H9 (cell line): Measurements from ENCODE around the gene PDE6D. TPM values are rescaled to one million over a fixed set of nuclear protein-coding genes. Genes with fewer than 3 reads are reported as not detected.
A peak's percentile ranks its signal among the peaks of the same experiment; 100 is the strongest.
"Not testable (repeated sequence)": the region's sequence is repeated elsewhere in the genome, so short reads cannot be mapped to it uniquely, and the experiment has no call there.

ENCODE experiments used
- DNase-seq: peaks from one replicate; pipeline ENCODE4 v3.0.0-alpha.2; 2017
- H2AFZ ChIP-seq: one replicate; pipeline ENCODE4 v1.6.1; 2013; ENCODE audit warnings: mild to moderate bottlenecking, low read length, control low read depth, moderate library complexity
- H2AK5ac ChIP-seq: 2 replicates; pipeline ENCODE4 v1.6.1; 2013; ENCODE audit warnings: low read length, control low read depth, mixed read lengths; ENCODE audit not compliant: insufficient read length
- H2BK120ac ChIP-seq: one replicate; pipeline ENCODE4 v1.6.1; 2013; ENCODE audit warnings: low read depth, mild to moderate bottlenecking, low read length, control low read depth, inconsistent platforms; ENCODE audit not compliant: poor library complexity, severe bottlenecking
- H2BK12ac ChIP-seq: 2 replicates; pipeline ENCODE4 v1.6.1; 2013; ENCODE audit warnings: low read length, control low read depth, mixed read lengths, low read depth; ENCODE audit not compliant: insufficient read length
- H2BK15ac ChIP-seq: 2 replicates; pipeline ENCODE4 v1.6.1; 2013; ENCODE audit warnings: low read depth, low read length, control low read depth
- H2BK20ac ChIP-seq: one replicate; pipeline ENCODE4 v1.6.1; 2013; ENCODE audit warnings: low read depth, mild to moderate bottlenecking, low read length, control low read depth, inconsistent platforms; ENCODE audit not compliant: poor library complexity, severe bottlenecking
- H2BK5ac ChIP-seq: 2 replicates; pipeline ENCODE4 v1.6.1; 2013; ENCODE audit warnings: low read length, control low read depth, mixed read lengths; ENCODE audit not compliant: insufficient read length
- H3K14ac ChIP-seq: 2 replicates; pipeline ENCODE4 v1.6.1; 2013; ENCODE audit warnings: low read length, control low read depth; ENCODE audit not compliant: insufficient read depth
- H3K18ac ChIP-seq: 2 replicates; pipeline ENCODE4 v1.6.1; 2013; ENCODE audit warnings: low read depth, mild to moderate bottlenecking, mixed read lengths, low read length, control low read depth; ENCODE audit not compliant: insufficient read length
- H3K23ac ChIP-seq: 2 replicates; pipeline ENCODE4 v1.6.1; 2013; ENCODE audit warnings: low read length, control low read depth, mixed read lengths, low read depth; ENCODE audit not compliant: insufficient read length
- H3K23me2 ChIP-seq: 2 replicates; pipeline ENCODE4 v1.6.1; 2013; ENCODE audit warnings: low read depth, mild to moderate bottlenecking, mixed read lengths, low read length, control low read depth; ENCODE audit not compliant: insufficient read length, poor library complexity, severe bottlenecking
- H3K27ac ChIP-seq: 2 replicates; pipeline ENCODE4 v1.5.1; 2013; ENCODE audit warnings: low read length, control low read depth, mixed read lengths, low read depth; ENCODE audit not compliant: insufficient read length
- H3K27me3 ChIP-seq: 2 replicates; pipeline ENCODE4 v1.6.1; 2013; ENCODE audit warnings: low read length, control low read depth, inconsistent platforms; ENCODE audit not compliant: insufficient read depth
- H3K4ac ChIP-seq: 2 replicates; pipeline ENCODE4 v1.6.1; 2013; ENCODE audit warnings: low read depth, mild to moderate bottlenecking, control low read depth, inconsistent platforms, low read length, moderate library complexity
- H3K4me1 ChIP-seq: 2 replicates; pipeline ENCODE4 v1.6.1; 2013; ENCODE audit warnings: low read length, control low read depth, inconsistent platforms; ENCODE audit not compliant: insufficient read depth
- H3K4me2 ChIP-seq: 2 replicates; pipeline ENCODE4 v1.6.1; 2013; ENCODE audit warnings: low read length, control low read depth, mixed read lengths; ENCODE audit not compliant: insufficient read length, insufficient read depth
- H3K56ac ChIP-seq: 2 replicates; pipeline ENCODE4 v1.6.1; 2013; ENCODE audit warnings: low read depth, mild to moderate bottlenecking, mixed read lengths, low read length, control low read depth; ENCODE audit not compliant: insufficient read length
- H3K79me1 ChIP-seq: 2 replicates; pipeline ENCODE4 v1.6.1; 2013; ENCODE audit warnings: low read depth, mild to moderate bottlenecking, moderate library complexity, low read length, control low read depth, inconsistent platforms; ENCODE audit not compliant: insufficient read depth, poor library complexity, severe bottlenecking
- H3K79me2 ChIP-seq: 2 replicates; pipeline ENCODE4 v1.6.1; 2013; ENCODE audit warnings: low read length, control low read depth, inconsistent platforms; ENCODE audit not compliant: insufficient read depth
- H3K9ac ChIP-seq: 2 replicates; pipeline ENCODE4 v1.6.1; 2013; ENCODE audit warnings: low read length, control low read depth, mixed read lengths; ENCODE audit not compliant: insufficient read length; ENCODE audit errors: extremely low read depth
- H3K9me3 ChIP-seq: one replicate; pipeline ENCODE4 v1.6.1; 2013; ENCODE audit warnings: low read depth, low read length, inconsistent platforms; ENCODE audit not compliant: control insufficient read depth
- H3T11ph ChIP-seq: one replicate; pipeline ENCODE4 v1.6.1; 2013; ENCODE audit warnings: mild to moderate bottlenecking, low read length, control low read depth, inconsistent platforms
- H4K20me1 ChIP-seq: one replicate; pipeline ENCODE4 v1.6.1; 2013; ENCODE audit not compliant: control insufficient read depth, insufficient read length, insufficient read depth
- H4K5ac ChIP-seq: 2 replicates; pipeline ENCODE4 v1.6.1; 2013; ENCODE audit warnings: low read depth, mild to moderate bottlenecking, mixed read lengths, low read length, control low read depth; ENCODE audit not compliant: insufficient read length
- H4K8ac ChIP-seq: replicated peaks from 2 replicates; pipeline ENCODE4 v1.6.1; 2013; ENCODE audit warnings: low read length, control low read depth, mixed read lengths, low read depth; ENCODE audit not compliant: insufficient read length
- H4K91ac ChIP-seq: 2 replicates; pipeline ENCODE4 v1.6.1; 2013; ENCODE audit warnings: low read depth, mild to moderate bottlenecking, moderate library complexity, mixed read lengths, low read length, control low read depth; ENCODE audit not compliant: insufficient read length
- H3K27ac Mint-ChIP-seq, 3 experiments: 2 replicates in 2 of 3; 3 replicates in 1 of 3; pipeline ENCODE4 v1.8.0; 2020 to 2021; ENCODE audit warnings: mixed read lengths in 3 of 3, mild to moderate bottlenecking in 1 of 3, moderate library complexity in 1 of 3
- H3K27me3 Mint-ChIP-seq: 2 replicates; pipeline ENCODE4 v1.8.0; 2021; ENCODE audit warnings: low read depth, mild to moderate bottlenecking, moderate library complexity, mixed read lengths
- H3K36me3 Mint-ChIP-seq, 3 experiments: 2 replicates in 2 of 3; 3 replicates in 1 of 3; pipeline ENCODE4 v1.8.0; 2020 to 2021; ENCODE audit warnings: low read depth in 3 of 3, mixed read lengths in 3 of 3; ENCODE audit not compliant: insufficient read depth in 1 of 3
- H3K4me1 Mint-ChIP-seq, 2 experiments: 2 replicates each; pipeline ENCODE4 v1.8.0; 2020; ENCODE audit warnings: mixed read lengths in 2 of 2
- H3K4me3 Mint-ChIP-seq, 2 experiments: 2 replicates in 1 of 2; 3 replicates in 1 of 2; pipeline ENCODE4 v1.8.0; 2020 to 2021; ENCODE audit warnings: mild to moderate bottlenecking in 2 of 2, mixed read lengths in 2 of 2, moderate library complexity in 1 of 2
- H3K9me3 Mint-ChIP-seq, 2 experiments: 2 replicates in 1 of 2; 3 replicates in 1 of 2; pipeline ENCODE4 v1.8.0; 2020; ENCODE audit warnings: mild to moderate bottlenecking in 2 of 2, mixed read lengths in 2 of 2, moderate library complexity in 1 of 2
- WGBS: extraction: QIAGEN DNeasy Blood & Tissue Kit; methylation state at CpG from one replicate; pipeline ENCODE4 v1.1.7; 2013; ENCODE audit warnings: missing lambda C conversion rate, low lambda C conversion rate, mixed read lengths; ENCODE audit not compliant: insufficient read length; ENCODE audit errors: extremely low coverage; 5-methylcytosine and 5-hydroxymethylcytosine counted together
- total RNA-seq: library from RNA; stranded (reverse); gene quantifications from 2 replicates; pipeline ENCODE4 v1.2.1, GENCODE V29; 2021

The PDE6D gene
- total RNA-seq, 1 experiment from 2014 or later: 33.7 TPM

DNA sequence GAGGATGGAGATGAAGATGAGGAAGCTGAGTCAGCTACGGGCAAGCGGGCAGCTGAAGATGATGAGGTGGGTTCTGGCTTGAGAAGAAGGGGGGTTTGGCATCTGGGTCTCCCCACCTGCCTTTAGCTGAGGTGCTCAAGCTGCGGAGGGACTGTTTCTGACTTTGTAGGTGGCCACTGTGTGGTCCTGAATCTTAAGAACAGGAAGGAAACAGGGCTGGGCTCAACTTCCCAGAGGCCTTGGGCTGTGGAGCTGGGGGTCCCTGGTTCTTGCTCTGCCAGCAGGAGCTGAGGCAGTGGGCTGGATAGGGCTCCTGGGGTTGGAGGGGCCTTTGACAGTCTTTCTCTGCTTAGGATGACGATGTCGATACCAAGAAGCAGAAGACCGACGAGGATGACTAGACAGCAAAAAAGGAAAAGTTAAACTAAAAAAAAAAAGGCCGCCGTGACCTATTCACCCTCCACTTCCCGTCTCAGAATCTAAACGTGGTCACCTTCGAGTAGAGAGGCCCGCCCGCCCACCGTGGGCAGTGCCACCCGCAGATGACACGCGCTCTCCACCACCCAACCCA is 68.5 kb downstream of the PDE6D start:
- Mint-ChIP-seq H3K27me3 (peaks cover 19% of the 10 kb centered on the region), H3K4me3 (peak overlapping the region; percentile 93 to 98), H3K27ac (peak overlapping the region; percentile 94 to 98 (median 98)), H3K4me1 (peaks cover 32 to 37% of the 10 kb centered on the region in 2 experiments), H3K36me3 (peaks cover 36 to 52% (median 48%) of the 10 kb centered on the region in 3 experiments)
- H3K9me3 Mint-ChIP-seq, DNase-seq, H3T11ph ChIP-seq, H2BK5ac ChIP-seq, H4K8ac ChIP-seq, H3K14ac ChIP-seq, H4K91ac ChIP-seq, H2BK12ac ChIP-seq, H3K79me1 ChIP-seq, H2BK15ac ChIP-seq, H3K9me3 ChIP-seq, H4K5ac ChIP-seq, H3K23me2 ChIP-seq, H2BK20ac ChIP-seq, H3K4me1 ChIP-seq, H3K4ac ChIP-seq, H4K20me1 ChIP-seq, H3K56ac ChIP-seq, H2BK120ac ChIP-seq, H3K23ac ChIP-seq, H2AK5ac ChIP-seq, H2AFZ ChIP-seq, H3K27me3 ChIP-seq, H3K27ac ChIP-seq: not testable (repeated sequence)
- WGBS: no CpG with 5 or more reads among the region's 18 CpGs
- Histone ChIP-seq H3K9ac (peak overlapping the region; percentile 83), H3K18ac (peak overlapping the region; percentile 5), H3K79me2 (peaks cover 40% of the 10 kb centered on the region; the same call in 1 of the 2 replicates), H3K4me2 (peak overlapping the region; percentile 74)
